IPS-18c (cell line): Measurements from ENCODE around the gene RAB3GAP1.

Experiments used
- H3K4me3 ChIP-seq: 2 replicates; pipeline ENCODE4 v1.7.0; 2013; ENCODE audit warnings: low read depth, mild to moderate bottlenecking, low read length, moderate library complexity; ENCODE audit not compliant: insufficient read depth
- H3K9me3 ChIP-seq: one replicate; pipeline ENCODE4 v1.6.1; 2013; ENCODE audit warnings: mild to moderate bottlenecking, low read length, moderate library complexity; ENCODE audit not compliant: control insufficient read depth, insufficient read depth

Gene RAB3GAP1

GRCh38 chr2:135140606-135141005 lies 88.5 kb downstream of the RAB3GAP1 start:
- H3K4me3 ChIP-seq, result no peak overlapping the region
- H3K9me3 ChIP-seq, result peaks cover 2% of the 10 kb centered on the region

- H3K9me3 ChIP-seq, result peaks cover 2% of the 10 kb centered on the region
- H3K4me3 ChIP-seq, result no peak overlapping the region
Measured at GRCh38 chr2:135142323-135142722, 90.2 kb downstream of the RAB3GAP1 start.

GRCh38 chr2:135144343-135144742 lies 92.3 kb downstream of the RAB3GAP1 start:
- Histone ChIP-seq H3K4me3 (no peak overlapping the region), H3K9me3 (peaks cover 2% of the 10 kb centered on the region)

DNA sequence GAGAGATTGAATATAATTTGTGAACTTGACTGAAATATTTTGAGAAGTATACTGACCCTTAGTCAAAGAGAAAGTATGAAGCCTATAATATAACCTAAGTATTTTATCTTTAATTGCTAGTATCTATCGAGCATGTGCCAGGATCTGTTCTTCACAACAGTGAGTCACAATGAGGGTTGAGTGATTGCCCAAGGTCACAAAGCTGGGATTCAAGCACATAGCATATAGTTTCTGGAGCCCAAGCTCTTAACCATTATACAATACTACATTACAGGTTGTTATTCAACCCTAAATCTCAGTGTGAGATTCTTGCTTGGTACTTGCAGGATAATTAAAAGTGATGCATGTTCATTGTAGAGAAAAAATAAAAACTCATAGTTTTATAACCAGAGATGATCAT lies 97.2 kb downstream of the RAB3GAP1 start:
- Histone ChIP-seq H3K9me3 (no peaks in the 10 kb centered on the region), H3K4me3 (no peak overlapping the region)

- no peak overlapping the region for H3K4me3 ChIP-seq
- H3K9me3 ChIP-seq, result no peaks in the 10 kb centered on the region
Measured at GRCh38 chr2:135150725-135151124, 98.6 kb downstream of the RAB3GAP1 start.

GRCh38 chr2:135151615-135152014 lies 99.5 kb downstream of the RAB3GAP1 start:
- no peak overlapping the region for H3K4me3 ChIP-seq

DNA sequence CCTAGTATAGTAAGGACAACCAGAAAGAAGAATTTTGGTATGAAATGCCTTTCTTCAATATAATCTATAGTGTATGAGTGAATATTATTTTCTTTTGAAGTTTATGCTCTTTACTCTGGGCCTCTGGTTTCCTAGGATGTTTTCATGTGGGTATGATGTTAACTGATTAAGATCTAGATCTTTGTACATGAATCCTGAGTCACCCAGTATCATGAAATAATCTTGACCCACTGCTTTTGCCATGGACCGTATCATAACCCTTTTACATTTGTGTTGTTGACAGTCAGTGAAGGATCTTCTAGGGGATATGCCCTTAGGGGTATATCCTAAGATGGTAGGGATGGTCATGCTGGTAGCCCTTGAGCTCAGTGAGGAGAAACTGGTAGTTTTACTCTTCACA lies 100.3 kb downstream of the RAB3GAP1 start:
- H3K9me3 ChIP-seq, result no peaks in the 10 kb centered on the region
- no peak overlapping the region for H3K4me3 ChIP-seq

More at GRCh38 chr2:135151615-135152014, 99.5 kb downstream of the RAB3GAP1 start:
- no peaks in the 10 kb centered on the region for H3K9me3 ChIP-seq

- no peak overlapping the region for H3K4me3 ChIP-seq
- no peaks in the 10 kb centered on the region for H3K9me3 ChIP-seq
Measured at GRCh38 chr2:135154962-135155361, 102.9 kb downstream of the RAB3GAP1 start.

DNA sequence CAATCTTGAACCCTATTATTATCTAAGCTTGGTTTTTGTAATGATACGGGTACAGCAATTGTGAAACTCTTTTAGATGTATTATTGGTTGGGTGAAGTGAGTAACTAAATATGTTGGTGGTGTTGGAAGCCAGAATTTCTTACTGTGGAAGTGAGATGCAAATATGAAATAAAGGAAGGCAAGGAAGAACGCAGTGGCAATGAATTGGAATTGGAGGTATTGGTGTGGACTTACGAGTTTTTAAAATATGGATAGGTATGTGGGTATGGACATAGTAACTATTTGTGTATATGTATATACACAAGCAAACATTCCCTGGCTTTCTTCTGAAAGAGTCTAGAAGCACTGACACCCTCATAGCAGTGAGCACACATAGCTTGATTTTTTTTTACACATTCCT lies 105.8 kb downstream of the RAB3GAP1 start:
- H3K4me3 ChIP-seq, result no peak overlapping the region
- H3K9me3 ChIP-seq, result no peaks in the 10 kb centered on the region

DNA sequence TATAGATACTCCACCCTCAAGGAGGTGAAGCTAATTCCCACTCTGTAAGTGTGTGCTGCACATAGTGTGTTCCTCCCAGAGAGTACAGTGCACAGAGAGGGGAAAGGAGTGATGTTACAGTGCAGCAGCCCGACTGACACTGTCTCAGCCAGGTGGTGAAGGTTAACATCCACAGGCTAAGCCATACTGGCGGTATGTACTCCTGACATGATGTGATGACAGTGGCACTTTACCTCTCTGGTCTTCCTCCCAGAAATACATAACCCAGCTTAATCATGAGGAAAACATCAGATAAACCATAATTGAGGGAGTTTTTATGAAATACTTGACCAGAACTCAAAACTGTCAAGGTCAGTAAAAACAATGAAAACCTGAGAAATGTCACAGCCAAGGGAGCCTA lies 107.1 kb downstream of the RAB3GAP1 start:
- Histone ChIP-seq H3K9me3 (no peaks in the 10 kb centered on the region), H3K4me3 (no peak overlapping the region)

GRCh38 chr2:135162377-135162776 lies 110.3 kb downstream of the RAB3GAP1 start:
- no peaks in the 10 kb centered on the region for H3K9me3 ChIP-seq
- H3K4me3 ChIP-seq, result no peak overlapping the region

- H3K9me3 ChIP-seq, result no peaks in the 10 kb centered on the region
- H3K4me3 ChIP-seq, result no peak overlapping the region
Measured at GRCh38 chr2:135162786-135163185, 110.7 kb downstream of the RAB3GAP1 start.

DNA sequence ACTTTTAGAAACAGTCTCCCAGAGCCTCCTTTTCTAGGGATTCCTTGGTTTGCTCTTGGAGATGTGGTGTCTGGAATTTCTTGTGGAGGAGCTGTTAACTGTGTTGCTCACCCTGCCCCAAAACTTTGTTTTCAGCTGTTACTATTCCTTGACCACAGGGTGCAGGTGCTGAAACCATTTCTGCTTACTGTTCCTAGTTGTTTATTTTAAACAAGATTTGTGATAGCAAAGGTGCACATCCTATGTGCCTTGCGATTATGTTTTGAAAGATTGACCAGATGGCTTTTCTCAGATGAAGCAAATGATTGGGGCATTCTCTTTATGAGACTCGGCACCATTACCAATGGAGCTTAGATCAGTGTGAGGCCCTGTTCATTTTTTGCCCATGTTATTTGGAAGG lies 111.2 kb downstream of the RAB3GAP1 start:
- no peaks in the 10 kb centered on the region for H3K9me3 ChIP-seq

DNA sequence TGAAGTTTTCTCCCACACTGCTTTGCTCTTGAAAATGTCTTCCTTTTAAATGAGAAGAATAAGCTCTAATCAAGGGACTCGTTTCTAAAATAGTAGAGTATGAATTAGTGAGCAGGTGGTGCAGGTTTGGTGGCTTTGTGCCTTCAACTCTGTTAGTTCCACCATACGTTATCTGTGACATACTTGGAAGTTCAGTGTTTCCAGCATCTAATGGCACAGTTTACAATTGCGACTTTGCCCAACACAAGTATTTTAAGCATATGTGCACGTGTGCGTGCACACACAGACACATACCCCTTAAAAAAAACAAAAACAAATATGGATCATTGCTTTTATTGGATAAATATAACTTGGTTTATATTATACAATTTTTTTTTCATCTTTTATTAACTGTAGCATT lies 111.8 kb downstream of the RAB3GAP1 start:
- Histone ChIP-seq H3K4me3 (no peak overlapping the region), H3K9me3 (no peaks in the 10 kb centered on the region)

More for the DNA sequence above, 111.2 kb downstream of the RAB3GAP1 start:
- no peak overlapping the region for H3K4me3 ChIP-seq

DNA sequence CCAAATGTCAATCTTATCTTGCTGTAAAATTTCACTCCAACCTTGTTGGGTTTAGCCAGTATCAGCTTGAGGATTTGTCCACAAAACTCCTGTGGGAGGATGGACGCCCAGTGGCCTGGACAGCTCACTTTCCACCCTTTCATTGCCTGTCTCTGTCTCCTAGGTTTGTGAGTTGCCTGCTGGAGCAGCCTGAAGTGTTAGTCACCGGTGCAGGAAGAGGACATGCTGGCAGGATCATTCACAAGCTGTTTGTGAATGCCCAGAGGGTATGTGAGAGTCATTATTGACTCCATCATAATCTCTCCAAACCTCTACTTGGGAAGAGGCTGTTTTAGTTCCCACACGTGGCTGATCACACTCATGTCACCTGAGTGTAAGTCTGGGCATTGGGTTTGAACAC lies 112.3 kb downstream of the RAB3GAP1 start:
- no peaks in the 10 kb centered on the region for H3K9me3 ChIP-seq
- H3K4me3 ChIP-seq, result no peak overlapping the region

GRCh38 chr2:135167273-135167672 lies 115.2 kb downstream of the RAB3GAP1 start:
- Histone ChIP-seq H3K9me3 (no peaks in the 10 kb centered on the region), H3K4me3 (no peak overlapping the region)

- H3K9me3 ChIP-seq, result no peaks in the 10 kb centered on the region
- no peak overlapping the region for H3K4me3 ChIP-seq
Measured at GRCh38 chr2:135168204-135168856, 116.2 kb downstream of the RAB3GAP1 start.

DNA sequence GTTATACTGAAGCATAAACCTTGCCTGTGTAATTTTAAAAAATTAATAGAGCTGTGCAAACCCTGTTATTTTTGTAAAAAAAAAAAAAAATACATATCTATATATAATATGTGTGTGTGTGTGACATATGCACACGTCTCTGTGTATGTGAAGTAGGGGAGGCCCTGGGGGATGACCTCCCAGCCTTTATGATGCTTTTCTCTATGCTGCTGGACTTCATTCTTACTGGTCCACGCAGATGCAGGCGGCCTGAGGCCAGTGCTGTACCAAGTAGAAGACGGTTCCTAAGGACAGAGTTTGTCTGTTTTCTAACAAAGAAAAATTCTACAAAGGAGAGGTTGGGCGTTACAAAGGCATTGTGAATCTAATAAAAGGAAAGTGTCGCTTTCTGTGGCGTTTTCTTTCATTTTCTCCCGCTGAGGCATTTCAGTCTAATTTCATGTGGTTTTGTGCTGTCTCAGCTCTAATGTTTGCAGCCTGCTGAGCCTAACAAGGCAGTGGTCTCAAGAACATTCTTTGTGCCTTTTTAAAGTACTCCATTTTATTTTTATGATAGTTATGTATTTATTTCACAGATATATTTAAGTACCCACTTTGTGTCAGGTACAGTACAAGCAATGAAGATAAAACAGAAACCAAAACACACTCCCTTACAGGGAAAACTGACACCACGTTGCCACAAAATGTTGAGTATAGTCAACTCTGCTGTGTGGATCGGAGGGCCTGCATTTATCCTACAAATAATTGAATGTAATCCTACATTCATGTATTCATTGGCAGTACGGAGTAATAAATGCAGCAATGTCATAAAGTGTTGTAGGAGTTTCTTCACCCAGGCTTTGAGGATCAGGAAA lies 118.0 kb downstream of the RAB3GAP1 start:
- Histone ChIP-seq H3K4me3 (no peak overlapping the region), H3K9me3 (no peaks in the 10 kb centered on the region)
